SU-DHL-6 (cell line): ENCODE results near the gene OR4X2.
"Not testable (repeated sequence)": the region's sequence is repeated elsewhere in the genome, so short reads cannot be mapped to it uniquely, and the experiment has no call there.

Source experiments
- H2AFZ ChIP-seq: fragments of 200-600 bp; sonication (generic); 2 replicates; pipeline ENCODE4 v1.6.1; 2014; ENCODE audit warnings: low read depth, mild to moderate bottlenecking, moderate library complexity, mixed read lengths, antibody characterized with exemption, low read length; ENCODE audit not compliant: severe bottlenecking
- H3F3A ChIP-seq: fragments of 200-600 bp; shearing (Covaris generic); 2 replicates; pipeline ENCODE4 v1.6.0; 2016; ENCODE audit warnings: antibody characterized with exemption, mild to moderate bottlenecking; ENCODE audit not compliant: insufficient read depth
- H3K27ac ChIP-seq: fragments of 200-600 bp; sonication (generic); 2 replicates; pipeline ENCODE4 v1.5.1; 2016; ENCODE audit warnings: low read depth, mild to moderate bottlenecking, low read length, moderate library complexity, mixed read lengths
- H3K27me3 ChIP-seq: fragments of 200-600 bp; sonication (generic), shearing (Covaris generic); 2 replicates; pipeline ENCODE4 v1.6.0; 2014; ENCODE audit warnings: mild to moderate bottlenecking, low read length
- H3K36me3 ChIP-seq: fragments of 200-600 bp; sonication (generic); 2 replicates; pipeline ENCODE4 v1.6.1; 2014; ENCODE audit warnings: mild to moderate bottlenecking, low read length, mixed read lengths
- H3K4me2 ChIP-seq: fragments of 300-600, 200-600 bp; shearing (Covaris generic), sonication (generic); 2 replicates; pipeline ENCODE4 v1.6.0; 2014; ENCODE audit warnings: low read length, low read depth, mild to moderate bottlenecking; ENCODE audit not compliant: poor library complexity, severe bottlenecking
- H3K4me3 ChIP-seq: fragments of 200-600 bp; sonication (generic); 2 replicates; pipeline ENCODE4 v1.5.1; 2014; ENCODE audit warnings: antibody characterized with exemption, low read length, mild to moderate bottlenecking, mixed read lengths; ENCODE audit not compliant: insufficient read depth, poor library complexity, severe bottlenecking
- H3K79me2 ChIP-seq: fragments of 200-600 bp; sonication (generic); 2 replicates; pipeline ENCODE4 v1.6.1; 2014; ENCODE audit warnings: mild to moderate bottlenecking, low read length, moderate library complexity; ENCODE audit not compliant: insufficient read depth
- H3K9ac ChIP-seq: fragments of 200-600 bp; sonication (generic); 2 replicates; pipeline ENCODE4 v1.7.0; 2014; ENCODE audit warnings: mild to moderate bottlenecking, low read length
- H3K9me2 ChIP-seq: fragments of 200-600 bp; sonication (generic); replicated peaks from 2 replicates; pipeline ENCODE4 v1.6.1; 2014; ENCODE audit warnings: low read length; ENCODE audit not compliant: insufficient read depth
- H3K9me3 ChIP-seq: fragments of 200-600 bp; sonication (generic); 2 replicates; pipeline ENCODE4 v1.6.1; 2014; ENCODE audit warnings: low read length, mixed read lengths; ENCODE audit not compliant: insufficient read depth
- H4K20me1 ChIP-seq: fragments of 200-600 bp; sonication (generic); 2 replicates; pipeline ENCODE4 v1.6.1; 2014; ENCODE audit warnings: low read depth, mild to moderate bottlenecking, antibody characterized with exemption, low read length, moderate library complexity, mixed read lengths
- EZH2phosphoT487 ChIP-seq: fragments of 200-600 bp; sonication (generic), shearing (Covaris generic); conservative IDR thresholded peaks from 2 replicates; pipeline ENCODE4 v1.6.1; 2018; ENCODE audit warnings: mild to moderate bottlenecking, antibody characterized with exemption, low read length, moderate library complexity, mixed read lengths
- TF ChIP-seq, protein P1 (sequence below): fragments of 200-600 bp; sonication (generic); IDR thresholded peaks from one replicate; pipeline ENCODE4 v1.5.1; 2017; ENCODE audit warnings: antibody characterized with exemption, mild to moderate bottlenecking, low read length, moderate library complexity; ENCODE audit not compliant: insufficient read depth, poor library complexity, severe bottlenecking

The OR4X2 gene

DNA sequence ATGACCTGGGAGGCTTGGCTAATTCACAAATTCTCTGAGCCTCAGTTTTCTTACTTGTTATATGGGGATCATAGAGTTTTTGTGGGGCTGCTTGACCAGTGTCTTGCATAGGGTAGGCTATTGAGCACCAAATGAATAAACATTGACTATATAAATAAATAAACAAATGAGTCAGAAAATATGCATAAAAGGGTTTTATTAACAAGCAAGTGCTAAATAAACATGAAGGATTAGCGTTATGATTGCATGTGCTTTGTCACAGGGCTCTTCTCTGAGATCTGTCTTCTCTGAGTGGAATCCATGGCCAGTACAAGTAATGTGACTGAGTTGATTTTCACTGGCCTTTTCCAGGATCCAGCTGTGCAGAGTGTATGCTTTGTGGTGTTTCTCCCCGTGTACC lies 28.4 kb upstream of the OR4X2 start, which contains the start of gene OR4B1:
Gene OR4B1 (plus strand): TSS at position 301 of the 400 bp plus-strand sequence. CDS start 0 bp downstream, at position 301.
- no peak within 1 kb of the TSS for H3K4me2 ChIP-seq
- no peak within 1 kb of the TSS for H3K4me3 ChIP-seq
- no peaks in the 10 kb centered on the region for H3F3A ChIP-seq
- H3K27ac ChIP-seq = no peak within 1 kb of the TSS
- H2AFZ ChIP-seq = no peak within 1 kb of the TSS
- no peaks in the 10 kb centered on the region for H3K9me3 ChIP-seq
- H3K79me2 ChIP-seq = no peaks in the 10 kb centered on the region
- H4K20me1 ChIP-seq = no peaks in the 10 kb centered on the region
- H3K36me3 ChIP-seq = no peaks in the 10 kb centered on the region
- H3K9me2 ChIP-seq = no peaks in the 10 kb centered on the region
- no peak within 1 kb of the TSS for H3K9ac ChIP-seq
- H3K27me3 ChIP-seq = no peaks in the 10 kb centered on the region
- TF ChIP-seq, protein P1, sequence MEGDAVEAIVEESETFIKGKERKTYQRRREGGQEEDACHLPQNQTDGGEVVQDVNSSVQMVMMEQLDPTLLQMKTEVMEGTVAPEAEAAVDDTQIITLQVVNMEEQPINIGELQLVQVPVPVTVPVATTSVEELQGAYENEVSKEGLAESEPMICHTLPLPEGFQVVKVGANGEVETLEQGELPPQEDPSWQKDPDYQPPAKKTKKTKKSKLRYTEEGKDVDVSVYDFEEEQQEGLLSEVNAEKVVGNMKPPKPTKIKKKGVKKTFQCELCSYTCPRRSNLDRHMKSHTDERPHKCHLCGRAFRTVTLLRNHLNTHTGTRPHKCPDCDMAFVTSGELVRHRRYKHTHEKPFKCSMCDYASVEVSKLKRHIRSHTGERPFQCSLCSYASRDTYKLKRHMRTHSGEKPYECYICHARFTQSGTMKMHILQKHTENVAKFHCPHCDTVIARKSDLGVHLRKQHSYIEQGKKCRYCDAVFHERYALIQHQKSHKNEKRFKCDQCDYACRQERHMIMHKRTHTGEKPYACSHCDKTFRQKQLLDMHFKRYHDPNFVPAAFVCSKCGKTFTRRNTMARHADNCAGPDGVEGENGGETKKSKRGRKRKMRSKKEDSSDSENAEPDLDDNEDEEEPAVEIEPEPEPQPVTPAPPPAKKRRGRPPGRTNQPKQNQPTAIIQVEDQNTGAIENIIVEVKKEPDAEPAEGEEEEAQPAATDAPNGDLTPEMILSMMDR = no peak
- TF ChIP-seq EZH2phosphoT487 = no peak

DNA sequence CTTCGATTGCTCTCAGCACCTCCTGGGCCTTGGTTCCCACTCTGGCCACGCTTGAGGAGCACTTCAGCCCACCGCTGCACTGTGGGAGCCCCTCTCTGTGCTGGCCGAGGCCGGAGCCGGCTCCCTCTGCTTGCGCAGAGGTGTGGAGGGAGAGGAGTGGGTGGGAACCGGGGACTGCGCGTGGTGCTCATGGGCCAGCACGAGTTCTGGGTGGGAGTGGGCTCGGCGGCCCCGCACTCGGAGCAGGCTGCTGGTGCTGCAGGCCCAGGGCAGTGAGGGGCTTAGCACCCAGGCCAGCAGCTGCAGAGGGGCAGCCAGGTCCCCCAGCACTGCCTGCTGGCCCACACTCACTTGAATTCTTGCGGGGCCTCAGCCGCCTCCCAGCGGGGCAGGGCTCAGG lies 16.1 kb upstream of the OR4X2 start:
- Histone ChIP-seq H3K9me2 (no peaks in the 10 kb centered on the region), H4K20me1 (no peaks in the 10 kb centered on the region), H2AFZ (no peak overlapping the region)

DNA sequence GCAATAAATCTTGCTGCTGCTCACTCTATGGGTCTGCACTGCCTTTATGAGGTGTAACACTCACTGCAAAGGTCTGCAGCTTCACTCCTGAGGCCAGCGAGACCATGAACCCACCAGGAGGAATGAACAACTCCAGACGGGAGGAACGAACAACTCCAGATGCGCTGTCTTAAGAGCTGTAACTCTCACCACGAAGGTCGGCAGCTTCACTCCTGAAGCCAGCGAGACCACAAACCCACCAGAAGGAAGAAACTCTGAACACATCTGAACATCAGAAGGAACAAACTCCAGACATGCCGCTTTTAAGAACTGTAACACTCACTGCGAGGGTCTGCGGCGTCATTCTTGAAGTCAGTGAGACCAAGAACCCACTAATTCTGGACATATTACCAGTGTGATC lies 14.8 kb upstream of the OR4X2 start:
- not testable (repeated sequence) for H3K4me2 ChIP-seq, H3K27ac ChIP-seq, H3K9me2 ChIP-seq, H2AFZ ChIP-seq, H3K9ac ChIP-seq, H3K79me2 ChIP-seq, H3F3A ChIP-seq, H3K36me3 ChIP-seq, H3K27me3 ChIP-seq, H3K9me3 ChIP-seq, H4K20me1 ChIP-seq, H3K4me3 ChIP-seq

More for the DNA sequence above, 16.1 kb upstream of the OR4X2 start:
- Histone ChIP-seq H3K79me2 (no peaks in the 10 kb centered on the region), H3K9ac (no peak overlapping the region), H3K27ac (no peak overlapping the region), H3K4me2 (no peak overlapping the region), H3F3A (no peaks in the 10 kb centered on the region), H3K9me3 (no peaks in the 10 kb centered on the region), H3K4me3 (no peak overlapping the region), H3K36me3 (no peaks in the 10 kb centered on the region), H3K27me3 (no peaks in the 10 kb centered on the region)
- TF ChIP-seq, protein P1 = no peak
- no peak for TF ChIP-seq EZH2phosphoT487

DNA sequence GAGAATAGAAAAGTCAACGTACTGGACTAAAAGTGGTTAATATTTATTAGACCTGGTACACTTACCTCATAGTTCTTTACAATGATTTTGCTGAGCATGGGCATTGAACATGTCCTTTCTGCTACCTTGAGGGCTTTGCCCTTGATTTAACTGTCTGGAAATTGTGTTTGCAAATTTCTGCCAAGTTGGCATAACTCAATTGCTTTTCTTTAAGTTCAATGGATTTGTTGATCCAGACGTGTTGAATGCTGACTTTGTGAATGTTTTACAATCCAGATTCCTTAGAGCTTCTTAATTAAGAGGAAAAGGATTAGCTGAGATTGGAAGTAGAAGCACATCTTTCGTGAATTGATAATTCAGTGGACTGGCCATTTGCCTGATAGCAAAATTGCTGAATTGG lies 7.2 kb upstream of the OR4X2 start:
- H3F3A ChIP-seq = no peaks in the 10 kb centered on the region
- no peak overlapping the region for H3K27ac ChIP-seq

More for the DNA sequence above, 7.2 kb upstream of the OR4X2 start:
- Histone ChIP-seq H3K9ac (no peak overlapping the region), H3K36me3 (no peaks in the 10 kb centered on the region), H3K4me3 (no peak overlapping the region), H3K79me2 (no peaks in the 10 kb centered on the region), H4K20me1 (no peaks in the 10 kb centered on the region), H2AFZ (no peak overlapping the region), H3K27me3 (no peaks in the 10 kb centered on the region), H3K4me2 (no peak overlapping the region), H3K9me3 (no peaks in the 10 kb centered on the region), H3K9me2 (no peaks in the 10 kb centered on the region)
- TF ChIP-seq EZH2phosphoT487 = no peak
- TF ChIP-seq, protein P1 = no peak
